GM23338 (cell line): ENCODE results near the gene MTFR1L.

ENCODE experiments used
- CREB1 ChIP-seq: fragments of 250-450 bp; sonication (Bioruptor Pico); IDR thresholded peaks from 2 replicates; pipeline ENCODE4 v1.5.0; 2020; ENCODE audit warnings: low read depth, mild to moderate bottlenecking, moderate library complexity
- CTCF ChIP-seq, 2 experiments: fragments of 200-600 bp in 1 of 2; sonication (generic) in 1 of 2; conservative IDR thresholded peaks; 2 replicates each; pipeline versions ENCODE4 v1.5.1 to v1.6.1; 2016 to 2017; ENCODE audit warnings: antibody characterized with exemption in 2 of 2, low read depth in 2 of 2, mild to moderate bottlenecking in 2 of 2, moderate library complexity in 1 of 2
- ETS1 ChIP-seq: IDR thresholded peaks from 2 replicates; pipeline ENCODE4 v1.6.1; 2016; ENCODE audit warnings: antibody characterized with exemption
- EZH2 ChIP-seq: fragments of 200-600 bp; sonication (generic); IDR thresholded peaks from one replicate; pipeline ENCODE4 v1.8.0; 2017; ENCODE audit warnings: antibody characterized with exemption, mild to moderate bottlenecking, low read depth; ENCODE audit not compliant: unreplicated experiment
- EZH2phosphoT487 ChIP-seq: fragments of 200-600 bp; sonication (generic); IDR thresholded peaks from one replicate; pipeline ENCODE4 v1.8.1; 2018; ENCODE audit warnings: antibody characterized with exemption; ENCODE audit not compliant: unreplicated experiment
- JUNB ChIP-seq: IDR thresholded peaks from one replicate; pipeline ENCODE4 v1.6.1; 2016; ENCODE audit warnings: antibody characterized with exemption; ENCODE audit not compliant: unreplicated experiment
- POLR2AphosphoS5 ChIP-seq: IDR thresholded peaks from 2 replicates; pipeline ENCODE4 v1.6.1; 2016; ENCODE audit warnings: antibody characterized with exemption, low read depth
- REST ChIP-seq: IDR thresholded peaks from one replicate; pipeline ENCODE4 v1.6.1; 2018; ENCODE audit warnings: antibody characterized with exemption; ENCODE audit not compliant: unreplicated experiment

GRCh38 chr1:25813071-25813733 is 6.6 kb upstream of the MTFR1L start:
- TF ChIP-seq CTCF (conservative IDR thresholded peaks at IDR 0.05; ENCODE audit: low read depth in 2 of 2): no peak
- no peak for TF ChIP-seq JUNB
- TF ChIP-seq REST: no peak
- TF ChIP-seq EZH2phosphoT487: no peak
- no peak for TF ChIP-seq POLR2AphosphoS5
- no peak for TF ChIP-seq CREB1 (CRISPR knock-in tag)
- TF ChIP-seq EZH2: no peak
- TF ChIP-seq ETS1: no peak
